H1 (cell line): Measurements from ENCODE around the gene STX16. TPM values are rescaled to one million over a fixed set of nuclear protein-coding genes. Genes with fewer than 3 reads are reported as not detected.
A peak's percentile ranks its signal among the peaks of the same experiment; 100 is the strongest.

Experiments
- ASH2L ChIP-seq: fragments of 200-600, 300-600 bp; sonication (generic); IDR thresholded peaks from one replicate; pipeline ENCODE4 v1.7.1; 2017; ENCODE audit warnings: low read length
- BCL11A ChIP-seq, 2 experiments: IDR thresholded peaks; one replicate each; pipeline ENCODE4 v1.6.1; 2011; ENCODE audit warnings: low read depth in 2 of 2, low read length in 2 of 2, mild to moderate bottlenecking in 2 of 2
- BRCA1 ChIP-seq: IDR thresholded peaks from 2 replicates; pipeline ENCODE4 v1.6.1; 2012; ENCODE audit warnings: low read depth, low read length, improper control_type of control experiment
- CBX5 ChIP-seq: fragments of 300-800, 300-1000 bp; sonication (generic); IDR thresholded peaks from 2 replicates; pipeline ENCODE4 v1.7.1; 2016; ENCODE audit warnings: antibody characterized with exemption, low read length, low read depth
- CREB1 ChIP-seq: IDR thresholded peaks from 2 replicates; pipeline ENCODE4 v1.6.1; 2012; ENCODE audit warnings: inconsistent platforms
- EZH2 ChIP-seq: fragments of 200-600 bp; sonication (generic); IDR thresholded peaks from 2 replicates; pipeline ENCODE4 v1.7.1; 2012; ENCODE audit warnings: low read depth, mild to moderate bottlenecking, moderate library complexity, low read length, inconsistent platforms; ENCODE audit not compliant: severe bottlenecking
- HDAC2 ChIP-seq, 2 experiments: fragments of 300-600 bp in 1 of 2; sonication (generic) in 1 of 2; IDR thresholded peaks; 2 replicates each; pipeline ENCODE4 v1.6.1; 2011 to 2012; ENCODE audit warnings: low read depth in 2 of 2, low read length in 2 of 2, mild to moderate bottlenecking in 2 of 2, moderate library complexity in 2 of 2, borderline replicate concordance in 1 of 2, inconsistent platforms in 1 of 2
- NANOG ChIP-seq: IDR thresholded peaks from 2 replicates; pipeline ENCODE4 v1.6.1; 2011; ENCODE audit warnings: low read length, low read depth, mild to moderate bottlenecking, inconsistent platforms; ENCODE audit not compliant: insufficient read depth, poor library complexity, severe bottlenecking
- POU5F1 ChIP-seq: IDR thresholded peaks from 2 replicates; pipeline ENCODE4 v1.6.1; 2011; ENCODE audit warnings: low read depth, mild to moderate bottlenecking, low read length, moderate library complexity
- RBBP5 ChIP-seq: IDR thresholded peaks from 2 replicates; pipeline ENCODE4 v1.7.1; 2012; ENCODE audit warnings: low read depth, mild to moderate bottlenecking, inconsistent platforms, low read length, moderate library complexity, borderline replicate concordance
- RNF2 ChIP-seq: fragments of 200-900, 300-1000 bp; sonication (generic); IDR thresholded peaks from 2 replicates; pipeline ENCODE4 v1.7.1; 2016; ENCODE audit warnings: borderline replicate concordance, low read depth, mild to moderate bottlenecking, antibody characterized with exemption, low read length; ENCODE audit not compliant: poor library complexity, severe bottlenecking; ENCODE audit errors: missing control alignments
- RXRA ChIP-seq: IDR thresholded peaks from 2 replicates; pipeline ENCODE4 v1.6.1; 2011; ENCODE audit warnings: low read depth, mild to moderate bottlenecking, low read length, moderate library complexity; ENCODE audit not compliant: insufficient read depth
- SAP30 ChIP-seq: fragments of 300-600 bp; sonication (generic); IDR thresholded peaks from 2 replicates; pipeline ENCODE4 v1.7.1; 2012; ENCODE audit warnings: low read length, moderate library complexity, mild to moderate bottlenecking, inconsistent platforms; ENCODE audit not compliant: insufficient read depth, insufficient replicate concordance
- SIN3A ChIP-seq, 2 experiments: IDR thresholded peaks in 1 of 2; conservative IDR thresholded peaks in 1 of 2; 2 replicates each; pipeline ENCODE4 v1.6.1; 2011 to 2012; ENCODE audit warnings: low read length in 2 of 2, improper control_type of control experiment in 1 of 2, low read depth in 1 of 2, mild to moderate bottlenecking in 1 of 2
- SP1 ChIP-seq: IDR thresholded peaks from 2 replicates; pipeline ENCODE4 v1.6.1; 2011; ENCODE audit warnings: low read depth, low read length
- SP2 ChIP-seq: IDR thresholded peaks from 2 replicates; pipeline ENCODE4 v1.6.1; 2012; ENCODE audit warnings: mild to moderate bottlenecking, low read length, inconsistent platforms
- TAF1 ChIP-seq: IDR thresholded peaks from 2 replicates; pipeline ENCODE4 v1.6.1; 2011; ENCODE audit warnings: mild to moderate bottlenecking, low read depth, low read length
- TEAD4 ChIP-seq: IDR thresholded peaks from 2 replicates; pipeline ENCODE4 v1.6.1; 2012; ENCODE audit warnings: low read depth, low read length, inconsistent platforms, mixed read lengths
- YY1 ChIP-seq: IDR thresholded peaks from 2 replicates; pipeline ENCODE4 v1.6.1; 2011; ENCODE audit warnings: low read depth, mild to moderate bottlenecking, low read length
- polyA plus RNA-seq, 7 experiments: library from polyadenylated mRNA; depleted of rRNA in 3 of 7; stranded (reverse) in 5 of 7; unstranded in 2 of 7; fragments of >200 nt in 5 of 7; fragments of 200-250 nt in 2 of 7; gene quantifications; 1 replicate in 5 of 7; 2 replicates in 1 of 7; 4 replicates in 1 of 7; pipeline versions ENCODE4 v1.2.1 to v1.2.3, GENCODE V29; 2011 to 2013; ENCODE audit warnings: missing spikeins in 2 of 7, mixed read lengths in 2 of 7
- total RNA-seq: library from RNA; stranded (reverse); fragmentation: NEBNext Ultra II Directional; extraction: Animal tissue kit (Norgen Biotek cat#: 25700); gene quantifications from 2 replicates; pipeline ENCODE4 v1.2.1, GENCODE V29; 2021
- TF ChIP-seq, protein P1 (sequence below): IDR thresholded peaks from 2 replicates; pipeline ENCODE4 v1.6.1; 2012; ENCODE audit warnings: inconsistent platforms
- TF ChIP-seq, protein P2 (sequence below): IDR thresholded peaks from 2 replicates; pipeline ENCODE4 v1.6.1; 2012; ENCODE audit warnings: inconsistent platforms

Gene STX16
- total and polyA plus RNA-seq, 2 of the 8 experiments (the other 6 are each of a cell fraction or from before 2014, with no cell fraction given), result 45.2 to 61.6 TPM

DNA sequence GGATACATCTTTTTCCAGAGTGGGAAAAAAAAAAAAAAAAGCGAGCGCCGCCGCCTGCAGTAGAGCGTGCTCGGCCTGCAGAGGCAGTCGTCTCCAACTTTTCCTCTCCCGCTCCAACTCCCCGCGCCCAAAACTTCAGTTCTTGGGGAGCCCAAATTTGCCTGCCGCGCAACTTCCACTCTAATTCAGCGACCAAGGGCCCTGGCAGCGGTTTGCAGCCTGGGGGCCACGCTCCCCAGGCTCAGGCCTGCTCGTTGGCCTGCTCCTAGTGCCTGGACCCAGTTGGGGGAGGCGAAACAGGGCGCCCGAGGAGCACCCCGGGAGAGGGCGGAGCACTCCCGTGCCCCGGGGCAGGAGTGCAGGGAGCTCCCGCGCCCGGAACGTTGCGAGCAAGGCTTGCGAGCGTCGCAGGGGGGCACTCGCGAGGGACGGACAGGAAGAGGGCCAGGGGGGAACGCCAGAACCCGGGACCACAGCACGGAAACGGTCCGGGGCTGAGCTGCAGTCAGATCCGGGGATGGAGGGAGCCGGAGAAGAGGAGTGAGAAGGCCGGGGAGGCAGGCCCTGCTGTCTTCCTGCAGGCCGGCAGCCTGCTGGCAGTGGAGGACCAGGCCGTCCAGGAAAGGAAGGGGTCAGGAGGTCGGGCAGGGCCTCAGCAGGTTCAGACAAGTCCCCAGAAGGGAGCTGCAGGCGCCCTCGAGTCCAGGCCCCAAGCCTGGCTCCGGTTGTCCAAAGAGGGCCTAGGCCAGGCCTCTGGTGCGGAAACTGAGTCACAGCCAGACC lies at the start of gene STX16 (continued):
- TF ChIP-seq, protein P1, sequence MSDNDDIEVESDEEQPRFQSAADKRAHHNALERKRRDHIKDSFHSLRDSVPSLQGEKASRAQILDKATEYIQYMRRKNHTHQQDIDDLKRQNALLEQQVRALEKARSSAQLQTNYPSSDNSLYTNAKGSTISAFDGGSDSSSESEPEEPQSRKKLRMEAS, result peak; percentile 75
- TF ChIP-seq RNF2 (no peak), RXRA (no peak), ASH2L (peak; percentile 96), RBBP5 (peak; percentile 74; the same call in 1 of the 2 replicates), SAP30 (no peak), CREB1 (peak; percentile 75), POU5F1 (no peak), YY1 (peak; percentile 65), BRCA1 (peak; percentile 38; the same call in 1 of the 2 replicates), NANOG (no peak), SP2 (no peak), SP1 (0 out of 2 replicates have a peak, but pooled peaks have one; percentile 54), BCL11A (IDR thresholded peaks at IDR 0.05; ENCODE audit: low read depth in 2 of 2, low read length in 2 of 2) (no peak), SIN3A (conservative IDR thresholded peaks at IDR 0.05 in 1 of 2, IDR thresholded peaks at IDR 0.05 in 1 of 2; ENCODE audit: low read depth in 1 of 2, low read length in 2 of 2) (peak; percentile 84 to 90; a peak in 3 of 4 replicates), TAF1 (peak; percentile 89), CBX5 (no peak), TEAD4 (peak; percentile 44; the same call in 1 of the 2 replicates), HDAC2 (IDR thresholded peaks at IDR 0.05; ENCODE audit: borderline replicate concordance in 1 of 2, low read depth in 2 of 2, low read length in 2 of 2) (peak in 1 of 2 experiments; percentile 90; a peak in 2 of 4 replicates), EZH2 (no peak)
- TF ChIP-seq, protein P2, sequence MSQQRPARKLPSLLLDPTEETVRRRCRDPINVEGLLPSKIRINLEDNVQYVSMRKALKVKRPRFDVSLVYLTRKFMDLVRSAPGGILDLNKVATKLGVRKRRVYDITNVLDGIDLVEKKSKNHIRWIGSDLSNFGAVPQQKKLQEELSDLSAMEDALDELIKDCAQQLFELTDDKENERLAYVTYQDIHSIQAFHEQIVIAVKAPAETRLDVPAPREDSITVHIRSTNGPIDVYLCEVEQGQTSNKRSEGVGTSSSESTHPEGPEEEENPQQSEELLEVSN, result peak; percentile 75
